Cardiac muscle cell (in vitro differentiated cells and primary cell): ENCODE measurements around the gene MTMR12. TPM values are rescaled to one million over a fixed set of nuclear protein-coding genes. Genes with fewer than 3 reads are reported as not detected.
"Not testable (repeated sequence)": the region's sequence is repeated elsewhere in the genome, so short reads cannot be mapped to it uniquely, and the experiment has no call there.

Source experiments
- DNase-seq, 2 donors: peaks; one replicate each; pipeline versions ENCODE4 v3.0.0 to v3.0.0-alpha.2; 2010 to 2017; ENCODE audit warnings: low read depth in 1 of 2, low spot score in 1 of 2
- H3K27ac ChIP-seq: fragments of 200-600 bp; sonication (generic); 2 replicates; pipeline ENCODE4 v1.5.1; 2016
- H3K27me3 ChIP-seq: fragments of 200-600 bp; sonication (generic); 2 replicates; pipeline ENCODE4 v1.6.0; 2016; ENCODE audit warnings: control low read depth
- H3K36me3 ChIP-seq: fragments of 200-600 bp; sonication (generic); 2 replicates; pipeline ENCODE4 v1.5.1; 2016; ENCODE audit warnings: control low read depth
- H3K4me1 ChIP-seq: fragments of 200-600 bp; sonication (generic); 2 replicates; pipeline ENCODE4 v1.8.1; 2017; ENCODE audit warnings: low read depth, mild to moderate bottlenecking, mixed run types
- H3K4me3 ChIP-seq: fragments of 200-600 bp; sonication (generic); 2 replicates; pipeline ENCODE4 v1.5.1; 2016; ENCODE audit warnings: mild to moderate bottlenecking
- H3K9me3 ChIP-seq: fragments of 200-600 bp; sonication (generic); 2 replicates; pipeline ENCODE4 v1.5.1; 2017; ENCODE audit warnings: low read depth, mild to moderate bottlenecking, control low read depth
- polyA plus RNA-seq: library from polyadenylated mRNA; unstranded; fragments of >200 nt; fragmentation: Nextera tagmentation; extraction: Ambion mirVana; gene quantifications from 2 replicates; pipeline ENCODE4 v1.2.1, GENCODE V29; 2016
- total RNA-seq: library from RNA; depleted of rRNA; stranded (reverse); fragments of >200 nt; gene quantifications from 2 replicates; pipeline ENCODE4 v1.2.3, GENCODE V29; 2016
- TF ChIP-seq, protein P1 (sequence below): IDR thresholded peaks from 2 replicates; pipeline ENCODE4 v1.5.1; 2012; ENCODE audit warnings: low read depth, mild to moderate bottlenecking, low read length

MTMR12 gene
- total and polyA plus RNA-seq, 2 experiments from 2014 or later = 11.3 to 11.6 TPM

DNA sequence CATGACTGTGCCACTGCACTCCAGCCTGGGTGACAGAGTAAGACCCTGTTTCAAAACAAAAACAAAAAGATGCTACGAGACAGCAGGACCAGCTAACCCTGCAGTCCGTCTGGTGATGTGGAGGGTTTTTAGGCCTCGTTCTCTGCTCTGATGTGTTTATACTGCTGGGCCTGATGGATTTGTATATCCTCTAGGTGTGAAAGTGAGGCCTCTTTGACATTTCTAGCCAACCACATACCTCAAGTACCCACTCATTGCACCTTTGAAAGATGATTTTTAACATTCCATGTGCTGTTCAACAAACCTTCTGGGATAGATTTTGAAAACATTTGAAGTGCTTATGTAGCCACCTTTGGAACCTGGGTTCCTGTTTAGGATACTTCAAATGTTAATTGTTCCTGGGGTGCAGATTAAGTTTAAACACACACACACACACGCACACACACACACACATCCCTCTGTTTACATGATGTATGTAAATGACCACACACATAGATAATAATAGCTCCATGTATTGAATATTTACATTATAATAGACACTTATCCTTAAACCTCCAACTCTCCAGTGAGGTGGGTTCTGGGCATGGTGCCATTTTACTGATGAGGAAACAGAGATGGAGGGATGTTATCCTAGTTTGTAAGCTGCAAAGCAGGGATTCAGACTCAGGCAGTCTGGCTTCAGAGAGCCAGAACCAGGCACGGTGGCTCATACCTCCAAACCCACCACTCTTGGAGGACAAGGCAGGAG lies 89.8 kb downstream of the MTMR12 start:
- H3K36me3 ChIP-seq = no peaks in the 10 kb centered on the region
- no peaks in the 10 kb centered on the region for H3K9me3 ChIP-seq
- DNase-seq = no peak
- H3K4me3 ChIP-seq = no peak overlapping the region
- H3K27me3 ChIP-seq = no peaks in the 10 kb centered on the region
- peak overlapping the region; percentile 87 for H3K27ac ChIP-seq
- H3K4me1 ChIP-seq = peaks cover 4% of the 10 kb centered on the region
- TF ChIP-seq, protein P1, sequence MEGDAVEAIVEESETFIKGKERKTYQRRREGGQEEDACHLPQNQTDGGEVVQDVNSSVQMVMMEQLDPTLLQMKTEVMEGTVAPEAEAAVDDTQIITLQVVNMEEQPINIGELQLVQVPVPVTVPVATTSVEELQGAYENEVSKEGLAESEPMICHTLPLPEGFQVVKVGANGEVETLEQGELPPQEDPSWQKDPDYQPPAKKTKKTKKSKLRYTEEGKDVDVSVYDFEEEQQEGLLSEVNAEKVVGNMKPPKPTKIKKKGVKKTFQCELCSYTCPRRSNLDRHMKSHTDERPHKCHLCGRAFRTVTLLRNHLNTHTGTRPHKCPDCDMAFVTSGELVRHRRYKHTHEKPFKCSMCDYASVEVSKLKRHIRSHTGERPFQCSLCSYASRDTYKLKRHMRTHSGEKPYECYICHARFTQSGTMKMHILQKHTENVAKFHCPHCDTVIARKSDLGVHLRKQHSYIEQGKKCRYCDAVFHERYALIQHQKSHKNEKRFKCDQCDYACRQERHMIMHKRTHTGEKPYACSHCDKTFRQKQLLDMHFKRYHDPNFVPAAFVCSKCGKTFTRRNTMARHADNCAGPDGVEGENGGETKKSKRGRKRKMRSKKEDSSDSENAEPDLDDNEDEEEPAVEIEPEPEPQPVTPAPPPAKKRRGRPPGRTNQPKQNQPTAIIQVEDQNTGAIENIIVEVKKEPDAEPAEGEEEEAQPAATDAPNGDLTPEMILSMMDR = no peak

DNA sequence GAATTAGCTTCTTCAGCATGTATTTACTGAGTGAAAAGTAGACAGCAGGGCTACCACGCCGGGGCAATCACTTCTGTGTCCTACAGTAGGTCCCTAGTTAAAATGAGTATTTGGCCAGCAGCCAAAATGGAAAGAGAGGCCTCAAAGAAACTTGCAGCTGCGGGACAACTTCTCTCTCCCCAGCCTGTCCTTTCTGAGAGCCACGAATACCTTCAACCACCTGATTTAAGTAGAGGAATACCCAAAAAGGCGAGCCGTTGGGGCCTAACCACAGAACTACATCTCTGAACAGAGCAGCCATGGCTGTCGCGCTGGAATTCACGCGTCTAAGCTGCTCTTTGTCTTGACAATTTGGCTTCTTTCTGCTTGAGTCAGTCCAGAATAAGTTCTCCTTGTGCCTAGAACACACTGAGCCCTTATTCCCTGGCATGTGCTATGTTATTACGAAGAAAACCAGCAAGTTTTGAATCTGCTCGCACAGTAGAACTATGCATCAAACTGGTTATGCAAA lies 94.8 kb downstream of the MTMR12 start:
- Histone ChIP-seq H3K4me3 (no peak overlapping the region), H3K36me3 (no peaks in the 10 kb centered on the region), H3K27ac (peak overlapping the region; percentile 8), H3K9me3 (no peaks in the 10 kb centered on the region), H3K4me1 (no peaks in the 10 kb centered on the region), H3K27me3 (no peaks in the 10 kb centered on the region)
- DNase-seq = peak; percentile 44 to 70
- TF ChIP-seq, protein P1 = no peak

DNA sequence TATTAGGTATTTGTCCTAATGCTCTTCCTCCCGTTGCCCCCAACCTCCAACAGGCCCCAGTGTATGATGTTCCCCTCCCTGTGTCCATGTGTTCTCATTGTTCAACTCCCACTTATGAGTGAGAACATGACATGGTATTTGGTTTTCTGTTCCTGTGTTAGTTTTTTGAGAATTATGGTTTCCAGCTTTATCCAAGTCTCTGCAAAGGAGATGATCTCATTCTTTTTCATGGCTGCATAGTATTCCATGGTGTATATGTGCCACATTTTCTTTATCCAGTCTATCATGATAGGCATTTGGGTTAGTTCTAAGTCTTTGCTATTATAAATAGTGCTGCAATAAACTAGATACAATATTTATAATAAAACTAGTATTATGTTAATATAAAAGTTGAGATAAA lies 98.4 kb downstream of the MTMR12 start:
- not testable (repeated sequence) for H3K9me3 ChIP-seq, DNase-seq, H3K27me3 ChIP-seq, H3K4me1 ChIP-seq, H3K36me3 ChIP-seq, H3K4me3 ChIP-seq, H3K27ac ChIP-seq

DNA sequence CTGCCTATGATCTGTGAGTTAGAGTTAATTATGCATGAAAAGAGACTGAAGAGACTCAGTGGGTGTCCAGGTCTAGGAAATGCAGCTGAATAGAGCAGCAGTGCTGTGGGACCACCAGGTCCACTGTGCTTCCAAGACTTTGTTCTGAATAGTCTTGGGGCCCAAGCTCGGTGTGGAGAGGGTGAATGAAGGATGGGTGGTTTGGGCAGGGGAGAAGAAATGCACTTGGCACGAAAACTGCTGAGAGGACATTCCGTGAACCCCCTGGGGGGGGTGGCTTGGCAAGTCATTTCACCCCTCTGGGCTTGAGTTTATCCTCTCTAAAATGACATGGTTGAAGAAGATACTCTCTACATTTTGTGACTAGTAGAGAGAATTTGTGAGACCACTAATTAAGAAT lies 102.6 kb downstream of the MTMR12 start:
- TF ChIP-seq, protein P1 = no peak
- no peak for DNase-seq
- Histone ChIP-seq H3K27me3 (no peaks in the 10 kb centered on the region), H3K27ac (no peak overlapping the region), H3K36me3 (no peaks in the 10 kb centered on the region), H3K9me3 (no peaks in the 10 kb centered on the region), H3K4me3 (no peak overlapping the region), H3K4me1 (no peaks in the 10 kb centered on the region)

DNA sequence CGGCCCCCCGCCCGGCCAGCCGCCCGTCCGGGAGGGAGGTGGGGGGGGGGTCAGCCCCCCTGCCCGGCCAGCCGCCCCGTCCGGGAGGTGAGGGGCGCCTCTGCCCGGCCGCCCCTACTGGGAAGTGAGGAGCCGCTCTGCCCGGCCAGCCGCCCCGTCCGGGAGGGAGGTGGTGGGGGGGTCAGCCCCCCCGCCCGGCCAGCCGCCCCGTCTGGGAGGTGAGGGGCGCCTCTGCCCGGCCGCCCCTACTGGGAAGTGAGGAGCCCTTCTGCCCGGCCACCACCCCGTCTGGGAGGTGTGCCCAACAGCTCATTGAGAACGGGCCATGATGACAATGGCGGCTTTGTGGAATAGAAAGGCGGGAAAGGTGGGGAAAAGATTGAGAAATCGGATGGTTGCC lies 103.9 kb downstream of the MTMR12 start:
- H3K27me3 ChIP-seq, H3K4me1 ChIP-seq, DNase-seq, H3K36me3 ChIP-seq, H3K9me3 ChIP-seq, H3K4me3 ChIP-seq, H3K27ac ChIP-seq: not testable (repeated sequence)

DNA sequence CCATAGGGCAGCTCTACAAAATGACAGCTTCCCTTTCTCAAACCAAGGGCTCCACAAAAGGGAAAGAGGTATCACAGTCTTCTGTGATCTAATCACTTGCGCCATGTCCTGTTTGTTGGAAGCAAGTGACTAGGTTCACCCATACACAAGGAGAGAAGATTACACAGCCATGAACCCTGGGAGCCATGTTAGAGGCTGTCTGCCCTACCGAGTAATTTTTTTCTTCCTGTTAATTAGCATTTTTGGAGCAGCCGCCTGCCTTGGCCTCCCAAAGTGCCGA lies 105.4 kb downstream of the MTMR12 start:
- no peak overlapping the region for H3K27ac ChIP-seq
- no peaks in the 10 kb centered on the region for H3K9me3 ChIP-seq

More for the DNA sequence above, 105.4 kb downstream of the MTMR12 start:
- Histone ChIP-seq H3K4me1 (no peaks in the 10 kb centered on the region), H3K36me3 (no peaks in the 10 kb centered on the region), H3K4me3 (no peak overlapping the region), H3K27me3 (no peaks in the 10 kb centered on the region)
- TF ChIP-seq, protein P1 = no peak
- no peak for DNase-seq
